Neutrophil (primary cell): ENCODE measurements around the gene ANTKMT.

ENCODE experiments used
- H3K27ac ChIP-seq: fragments of 200-600 bp; sonication (generic); 2 replicates; pipeline ENCODE4 v1.5.1; 2016; ENCODE audit warnings: mild to moderate bottlenecking, moderate library complexity
- H3K27me3 ChIP-seq: fragments of 200-600 bp; sonication (generic); 2 replicates; pipeline ENCODE4 v1.6.0; 2016; ENCODE audit warnings: mild to moderate bottlenecking
- H3K36me3 ChIP-seq: fragments of 200-600 bp; sonication (generic); 2 replicates; pipeline ENCODE4 v1.5.1; 2017
- H3K4me1 ChIP-seq, 2 experiments: fragments of 200-600 bp in 1 of 2; sonication (generic) in 1 of 2; 1 replicate in 1 of 2; 2 replicates in 1 of 2; pipeline versions ENCODE4 v1.5.1 to v1.6.1; 2013 to 2016; ENCODE audit warnings: low read depth in 1 of 2, low read length in 1 of 2, mild to moderate bottlenecking in 1 of 2, moderate library complexity in 1 of 2; ENCODE audit not compliant: control insufficient read depth in 1 of 2, insufficient read depth in 1 of 2
- H3K4me3 ChIP-seq, 2 experiments: fragments of 200-600 bp in 1 of 2; sonication (generic) in 1 of 2; 1 replicate in 1 of 2; 2 replicates in 1 of 2; pipeline ENCODE4 v1.5.1; 2013 to 2016; ENCODE audit warnings: low read depth in 1 of 2, low read length in 1 of 2, mild to moderate bottlenecking in 1 of 2, moderate library complexity in 1 of 2
- H3K9me3 ChIP-seq: fragments of 200-600 bp; sonication (generic); 2 replicates; pipeline ENCODE4 v1.5.1; 2016
- TF ChIP-seq, protein P1 (sequence below): fragments of 200-600 bp; sonication (generic); IDR thresholded peaks from 2 replicates; pipeline ENCODE4 v1.5.1; 2016; ENCODE audit warnings: antibody characterized with exemption

ANTKMT gene

DNA sequence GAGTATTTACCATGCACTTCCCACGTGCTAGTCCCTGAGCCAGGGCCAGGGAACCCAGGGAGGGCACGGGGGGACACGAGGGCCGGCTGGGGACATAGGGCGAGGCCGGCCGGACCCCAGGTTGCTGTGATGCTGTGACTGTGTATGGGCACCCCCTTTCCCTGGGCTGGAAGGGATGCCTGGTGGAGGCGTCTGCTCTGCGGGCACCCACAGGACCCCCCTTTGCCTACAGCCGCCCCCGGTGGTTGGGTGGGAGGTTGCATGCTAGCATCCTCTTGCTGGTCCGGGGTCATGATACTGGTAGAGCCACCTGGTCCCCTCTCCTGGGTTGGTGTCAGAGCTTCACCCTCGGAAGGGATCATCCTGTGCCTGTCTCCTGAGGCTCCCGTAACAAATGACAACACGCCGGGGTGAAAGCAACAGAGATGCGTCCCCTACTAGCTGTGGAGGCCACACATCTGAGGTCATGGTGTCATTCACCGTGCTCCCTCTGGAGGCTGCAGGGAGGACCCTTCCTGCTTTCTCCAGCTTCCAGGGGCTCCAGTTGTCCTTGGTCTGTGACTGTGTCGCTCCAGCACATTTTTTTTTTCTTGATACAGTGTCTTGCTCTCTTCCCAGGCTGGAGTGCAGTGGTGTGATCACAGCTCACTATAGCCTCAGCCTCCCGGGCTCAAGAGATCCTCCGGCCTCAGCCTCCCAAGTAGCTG lies 23.0 kb downstream of the ANTKMT start:
- Histone ChIP-seq H3K4me1 (peaks cover 12 to 15% of the 10 kb centered on the region in 2 experiments), H3K9me3 (no peaks in the 10 kb centered on the region), H3K27ac (no peak overlapping the region), H3K4me3 (no peak overlapping the region), H3K27me3 (peaks cover 6% of the 10 kb centered on the region), H3K36me3 (no peaks in the 10 kb centered on the region)
- TF ChIP-seq, protein P1, sequence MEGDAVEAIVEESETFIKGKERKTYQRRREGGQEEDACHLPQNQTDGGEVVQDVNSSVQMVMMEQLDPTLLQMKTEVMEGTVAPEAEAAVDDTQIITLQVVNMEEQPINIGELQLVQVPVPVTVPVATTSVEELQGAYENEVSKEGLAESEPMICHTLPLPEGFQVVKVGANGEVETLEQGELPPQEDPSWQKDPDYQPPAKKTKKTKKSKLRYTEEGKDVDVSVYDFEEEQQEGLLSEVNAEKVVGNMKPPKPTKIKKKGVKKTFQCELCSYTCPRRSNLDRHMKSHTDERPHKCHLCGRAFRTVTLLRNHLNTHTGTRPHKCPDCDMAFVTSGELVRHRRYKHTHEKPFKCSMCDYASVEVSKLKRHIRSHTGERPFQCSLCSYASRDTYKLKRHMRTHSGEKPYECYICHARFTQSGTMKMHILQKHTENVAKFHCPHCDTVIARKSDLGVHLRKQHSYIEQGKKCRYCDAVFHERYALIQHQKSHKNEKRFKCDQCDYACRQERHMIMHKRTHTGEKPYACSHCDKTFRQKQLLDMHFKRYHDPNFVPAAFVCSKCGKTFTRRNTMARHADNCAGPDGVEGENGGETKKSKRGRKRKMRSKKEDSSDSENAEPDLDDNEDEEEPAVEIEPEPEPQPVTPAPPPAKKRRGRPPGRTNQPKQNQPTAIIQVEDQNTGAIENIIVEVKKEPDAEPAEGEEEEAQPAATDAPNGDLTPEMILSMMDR = no peak

DNA sequence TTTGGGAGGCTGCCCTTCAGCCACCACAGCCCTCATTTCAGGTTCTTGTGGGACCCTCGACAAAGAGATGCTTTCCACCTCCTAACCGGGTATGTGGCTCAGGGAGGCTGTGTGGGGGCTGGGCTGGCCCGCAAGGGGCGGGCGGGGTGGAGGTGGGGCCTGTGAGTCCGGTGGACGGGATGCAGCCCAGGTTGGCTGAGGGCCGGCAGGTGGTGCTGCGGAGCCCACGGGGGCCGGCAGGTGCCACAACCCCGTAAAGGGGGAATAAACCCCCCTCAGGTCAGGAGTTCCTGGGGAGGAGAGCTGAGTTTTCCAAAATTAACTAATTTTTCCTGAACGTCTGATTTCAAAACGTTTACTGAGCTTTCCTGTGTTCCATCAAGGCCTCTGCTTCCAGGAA lies 24.8 kb downstream of the ANTKMT start:
- Histone ChIP-seq H3K9me3 (no peaks in the 10 kb centered on the region), H3K4me1 (peaks cover 4 to 6% of the 10 kb centered on the region in 2 experiments), H3K27me3 (peaks cover 6% of the 10 kb centered on the region), H3K27ac (no peak overlapping the region), H3K36me3 (no peaks in the 10 kb centered on the region), H3K4me3 (no peak overlapping the region)
- TF ChIP-seq, protein P1 = no peak

DNA sequence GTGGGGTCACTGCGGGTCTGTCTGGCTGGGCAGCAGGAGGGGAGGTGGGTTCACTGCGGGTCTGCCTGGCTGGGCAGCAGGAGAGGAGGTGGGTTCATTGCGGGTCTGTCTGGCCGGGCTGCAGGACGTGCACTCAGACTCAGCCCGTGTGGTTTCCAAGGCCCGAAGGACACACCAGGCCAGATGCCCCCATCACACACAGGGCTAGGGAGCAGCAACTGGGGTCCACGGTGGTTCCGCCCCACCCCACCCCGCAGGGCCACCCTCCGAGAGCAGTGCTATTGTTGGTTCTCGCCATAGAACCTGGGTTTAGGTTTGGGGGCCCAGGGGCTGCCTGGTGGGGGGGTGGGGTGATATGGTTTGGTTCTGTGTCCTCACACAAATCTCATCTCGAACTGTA lies 25.7 kb downstream of the ANTKMT start:
- no peak overlapping the region for H3K27ac ChIP-seq
- no peaks in the 10 kb centered on the region for H3K9me3 ChIP-seq
- TF ChIP-seq, protein P1 = no peak
- no peak overlapping the region for H3K4me3 ChIP-seq
- H3K27me3 ChIP-seq = peaks cover 6% of the 10 kb centered on the region
- no peaks in the 10 kb centered on the region for H3K36me3 ChIP-seq
- no peaks in the 10 kb centered on the region for H3K4me1 ChIP-seq

DNA sequence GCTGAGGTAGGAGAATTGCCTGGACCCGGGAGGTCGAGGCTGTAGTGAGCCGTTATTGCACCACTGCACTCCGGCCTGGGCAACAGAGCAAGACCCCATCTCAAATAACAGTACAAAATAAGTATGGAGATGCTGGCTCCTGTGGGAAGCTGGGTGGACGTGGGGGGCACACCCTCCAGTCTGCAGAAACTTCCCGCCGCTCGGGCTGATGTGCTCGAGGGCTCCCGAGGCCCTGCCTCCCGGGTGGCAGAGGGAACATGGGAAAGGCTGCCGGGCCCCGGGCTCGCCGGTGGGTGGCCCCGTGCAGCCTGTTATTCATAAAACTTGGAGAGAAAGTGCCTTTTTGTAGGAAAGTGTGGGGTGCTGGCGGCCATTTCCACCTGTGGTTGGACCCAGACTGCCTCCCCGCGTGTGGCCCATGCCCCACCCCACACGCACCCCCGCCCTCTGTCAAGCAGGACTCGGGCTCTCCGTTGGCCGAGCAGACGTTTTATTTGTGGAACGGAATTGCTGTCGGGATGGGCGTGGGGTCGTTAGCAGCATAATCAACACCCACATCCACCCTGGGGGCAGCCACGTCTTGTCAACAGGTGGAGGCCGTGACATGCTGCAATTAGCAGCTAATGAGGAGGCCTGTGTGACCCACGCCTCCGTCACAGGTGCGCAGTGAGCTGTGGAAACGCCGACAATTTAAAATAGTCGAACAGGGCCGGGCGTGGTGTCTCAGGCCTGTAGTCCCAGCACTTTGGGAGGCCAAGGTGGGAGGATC lies 27.2 kb downstream of the ANTKMT start:
- Histone ChIP-seq H3K4me1 (no peaks in the 10 kb centered on the region), H3K36me3 (no peaks in the 10 kb centered on the region), H3K27ac (no peak overlapping the region), H3K9me3 (no peaks in the 10 kb centered on the region), H3K27me3 (peaks cover 6% of the 10 kb centered on the region), H3K4me3 (no peak overlapping the region)
- TF ChIP-seq, protein P1 = no peak

DNA sequence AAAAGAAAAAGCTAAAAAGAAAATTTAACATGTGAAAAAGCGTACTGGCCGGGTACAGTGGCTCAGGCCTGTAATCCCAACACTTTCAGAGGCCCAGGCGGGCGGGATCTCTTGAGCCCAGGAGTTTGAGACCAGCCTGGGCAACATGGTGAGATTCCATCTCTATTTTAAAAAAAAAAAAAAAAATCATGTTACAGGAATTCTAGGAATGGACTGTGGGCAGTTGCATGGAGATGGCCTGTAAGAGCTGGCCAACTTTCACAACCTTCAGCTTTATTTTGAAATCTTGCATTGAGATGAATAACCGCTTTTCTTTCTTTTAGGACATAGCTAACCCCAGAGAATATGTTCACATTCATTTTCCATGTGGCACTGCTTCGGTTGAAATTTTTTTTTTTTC lies 28.1 kb downstream of the ANTKMT start:
- TF ChIP-seq, protein P1 = no peak
- Histone ChIP-seq H3K27me3 (peaks cover 6% of the 10 kb centered on the region), H3K9me3 (no peaks in the 10 kb centered on the region)

More for the DNA sequence above, 28.1 kb downstream of the ANTKMT start:
- Histone ChIP-seq H3K4me3 (no peak overlapping the region), H3K36me3 (no peaks in the 10 kb centered on the region), H3K27ac (no peak overlapping the region), H3K4me1 (no peaks in the 10 kb centered on the region)
